HG03442 (cell line): ENCODE measurements around the gene SLC29A3.

Source experiments
- ATAC-seq: cut with Tn5 transposase; IDR thresholded peaks from one replicate; pipeline ENCODE4 v1.9.1; 2021; ENCODE audit warnings: mild to moderate bottlenecking, moderate library complexity; ENCODE audit not compliant: unreplicated experiment

Gene SLC29A3

DNA sequence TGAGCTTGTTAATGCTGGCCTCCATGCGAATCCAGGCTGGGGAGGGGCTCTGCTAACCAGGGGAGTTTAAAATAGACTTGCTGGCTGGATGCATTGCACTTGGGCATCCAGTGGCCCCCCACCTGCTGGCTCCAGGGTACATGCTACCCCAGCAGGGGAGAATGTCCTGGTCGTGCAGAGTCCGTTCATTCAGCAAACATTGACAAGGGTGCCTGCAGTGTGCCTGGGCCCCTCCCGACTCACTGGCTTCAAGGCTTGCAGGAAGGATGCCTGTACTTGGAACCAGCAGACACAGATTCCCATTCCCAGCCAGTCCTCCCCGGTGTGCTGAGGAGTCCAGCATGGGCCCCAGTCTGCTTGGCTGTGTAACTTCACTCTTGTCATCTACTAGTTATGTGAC, 1.5 kb downstream of the SLC29A3 start:
- no peak for ATAC-seq

DNA sequence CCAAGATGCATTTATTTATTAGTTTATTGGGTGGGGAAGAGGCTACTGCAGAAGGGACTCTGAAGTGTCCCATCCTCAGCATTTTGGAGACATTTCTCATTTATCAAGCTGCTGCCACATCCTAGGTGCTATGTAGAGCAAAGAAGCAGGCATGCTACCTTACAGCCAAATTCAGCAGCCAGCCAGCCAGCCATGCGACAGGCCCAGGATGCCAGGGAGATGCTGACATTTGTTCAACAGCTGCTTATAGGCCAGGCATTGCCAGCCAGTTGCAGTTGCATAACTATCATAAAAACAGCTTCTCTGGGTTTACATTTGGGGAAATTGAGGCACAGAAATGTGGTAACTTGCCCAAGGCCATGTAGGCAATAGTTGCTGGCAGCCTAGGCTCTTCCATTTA, 2.3 kb downstream of the SLC29A3 start:
- no peak for ATAC-seq

DNA sequence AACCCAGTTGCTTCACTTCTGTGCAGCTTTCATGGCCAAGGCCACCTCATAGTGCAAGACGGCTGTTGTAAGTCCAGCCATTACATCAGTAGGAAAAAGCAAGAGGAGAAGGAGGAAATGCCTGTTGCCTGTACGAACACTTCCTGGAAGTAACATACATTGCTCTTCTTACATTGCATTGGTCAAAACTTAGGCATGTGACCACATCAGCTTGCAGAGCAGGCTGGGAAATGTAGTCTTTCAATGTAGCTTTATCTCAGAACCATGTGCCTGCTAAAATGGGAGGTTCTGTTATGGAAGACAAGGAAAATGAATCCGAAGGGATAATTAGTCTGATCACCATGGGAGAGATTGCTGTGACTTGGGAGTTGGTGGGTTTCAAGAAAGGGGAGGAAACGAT, 4.3 kb downstream of the SLC29A3 start:
- no peak for ATAC-seq

DNA sequence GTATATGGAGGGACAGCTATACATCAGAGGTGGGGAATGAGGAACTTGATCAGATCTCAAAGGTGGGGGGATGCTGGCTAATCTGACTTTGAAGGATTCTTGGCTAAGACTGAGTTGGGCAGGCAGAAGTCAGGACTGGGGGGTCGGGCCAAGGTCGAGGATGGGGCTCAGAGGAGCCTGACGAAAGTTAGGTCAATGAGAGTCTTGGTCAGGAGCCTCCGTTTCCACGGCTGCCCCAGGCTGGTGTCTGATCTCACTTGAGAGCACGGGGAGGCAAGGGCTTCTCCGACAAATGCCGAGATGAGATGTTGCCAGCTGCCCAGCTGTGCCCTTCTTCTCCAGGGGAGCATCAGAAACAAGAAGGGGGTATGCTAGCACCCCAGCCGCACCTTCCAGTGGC, 5.7 kb downstream of the SLC29A3 start:
- no peak for ATAC-seq

DNA sequence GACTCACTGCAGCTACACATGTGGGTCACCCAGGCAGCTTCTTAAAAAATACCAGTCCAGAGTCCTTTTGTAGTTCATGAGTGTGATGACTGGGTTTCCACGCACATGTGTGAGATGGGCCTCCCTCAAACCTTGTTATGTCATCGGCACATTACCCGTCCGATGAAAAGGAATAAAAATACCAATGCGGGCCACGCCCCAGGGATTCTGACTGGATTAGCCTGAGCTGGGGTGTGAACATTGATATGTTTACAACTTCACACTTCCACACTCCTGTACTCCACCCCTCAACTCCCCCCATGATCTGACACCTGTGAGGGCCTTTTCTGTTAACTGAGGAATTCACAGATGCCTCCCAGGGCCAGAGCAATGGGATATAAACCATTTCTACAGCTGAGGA, 6.2 kb downstream of the SLC29A3 start:
- no peak for ATAC-seq

DNA sequence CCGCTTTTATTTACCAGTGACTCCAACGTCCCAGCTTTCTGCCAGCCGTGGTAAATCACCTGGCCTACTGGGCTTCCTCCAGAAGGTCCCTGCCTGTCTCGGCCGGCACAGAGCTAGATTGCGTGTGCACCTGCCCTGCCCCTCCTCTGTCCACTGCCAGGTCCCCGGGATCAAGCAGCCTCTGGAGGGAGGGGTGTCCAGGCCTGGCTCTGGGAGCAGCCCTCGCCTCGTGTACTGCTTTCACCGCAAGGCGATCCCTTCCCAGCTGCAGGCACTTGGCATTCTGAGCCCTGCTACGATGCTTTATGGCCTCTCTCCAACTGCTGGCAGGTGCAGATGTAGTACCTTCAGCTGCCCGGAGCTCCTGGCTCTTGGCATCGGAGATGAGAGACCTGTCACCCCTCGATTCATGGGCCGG, 7.4 kb downstream of the SLC29A3 start:
- ATAC-seq: no peak

DNA sequence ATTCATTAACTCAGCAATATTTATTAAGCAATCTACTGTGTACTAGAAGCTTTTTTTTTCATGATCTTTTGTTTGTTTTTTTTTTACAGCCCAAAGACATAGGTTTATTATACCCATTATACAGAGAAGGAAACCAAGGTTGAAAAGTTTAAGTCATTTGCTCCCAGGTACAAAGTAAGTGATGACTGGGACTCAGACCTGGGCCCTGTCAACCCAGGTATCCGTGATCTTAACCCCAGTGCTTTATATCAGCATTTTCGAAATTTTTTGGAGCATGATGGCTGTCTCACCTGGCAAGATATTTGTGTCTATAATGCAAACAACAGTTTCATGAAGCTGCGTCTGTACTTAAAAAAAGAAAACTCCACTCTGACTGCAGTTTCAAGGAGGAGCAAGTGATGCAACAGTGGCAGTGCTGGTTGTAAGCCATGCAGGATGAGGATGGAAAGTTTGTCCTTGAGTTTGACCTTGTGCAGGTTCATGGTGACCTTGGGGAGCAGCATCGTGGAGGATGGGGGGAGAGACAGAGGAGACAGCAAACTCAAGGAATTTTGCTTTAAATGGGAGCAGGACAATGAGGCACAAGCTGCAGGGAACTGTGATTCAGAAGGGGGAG, 11.8 kb downstream of the SLC29A3 start:
- no peak for ATAC-seq

DNA sequence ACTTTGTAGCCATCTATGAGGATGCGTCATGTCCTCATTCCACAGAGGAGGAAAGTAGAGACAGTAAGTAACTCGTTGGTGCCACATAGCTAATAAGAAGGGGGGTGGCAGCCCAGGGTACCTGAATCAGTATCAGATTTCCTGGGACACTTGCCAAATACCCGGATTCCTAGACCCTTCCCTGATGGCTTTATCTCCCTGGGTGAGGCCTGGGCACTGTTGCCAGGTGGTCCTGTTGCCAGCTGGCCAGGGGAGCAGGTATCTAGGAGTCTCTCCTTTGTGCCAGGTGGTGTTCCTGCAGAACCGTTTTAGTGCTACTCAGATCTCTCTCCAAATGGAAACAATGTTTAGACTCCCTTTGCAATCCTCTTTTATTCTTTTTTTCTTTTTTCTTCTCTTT, 12.7 kb downstream of the SLC29A3 start:
- ATAC-seq: no peak

DNA sequence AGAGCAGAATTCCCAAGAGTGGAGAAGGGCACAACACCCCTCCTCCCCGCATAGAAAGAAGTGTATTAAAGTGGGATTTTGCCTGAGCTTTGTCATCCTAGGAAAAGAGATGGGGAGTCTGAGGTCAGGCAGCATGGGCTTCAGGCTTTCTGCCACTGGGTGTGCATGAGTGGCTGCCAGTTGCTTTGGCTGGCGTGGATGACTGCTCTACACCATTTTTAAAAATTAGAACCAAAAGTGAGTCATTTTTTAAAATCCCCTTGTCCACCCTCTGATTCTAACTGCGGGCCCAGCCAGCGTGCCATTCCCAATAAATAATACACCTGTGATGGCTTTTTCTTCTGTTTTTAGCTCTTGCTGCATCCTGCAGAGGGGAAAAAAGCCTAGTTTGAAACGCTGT, 13.4 kb downstream of the SLC29A3 start:
- ATAC-seq: no peak

DNA sequence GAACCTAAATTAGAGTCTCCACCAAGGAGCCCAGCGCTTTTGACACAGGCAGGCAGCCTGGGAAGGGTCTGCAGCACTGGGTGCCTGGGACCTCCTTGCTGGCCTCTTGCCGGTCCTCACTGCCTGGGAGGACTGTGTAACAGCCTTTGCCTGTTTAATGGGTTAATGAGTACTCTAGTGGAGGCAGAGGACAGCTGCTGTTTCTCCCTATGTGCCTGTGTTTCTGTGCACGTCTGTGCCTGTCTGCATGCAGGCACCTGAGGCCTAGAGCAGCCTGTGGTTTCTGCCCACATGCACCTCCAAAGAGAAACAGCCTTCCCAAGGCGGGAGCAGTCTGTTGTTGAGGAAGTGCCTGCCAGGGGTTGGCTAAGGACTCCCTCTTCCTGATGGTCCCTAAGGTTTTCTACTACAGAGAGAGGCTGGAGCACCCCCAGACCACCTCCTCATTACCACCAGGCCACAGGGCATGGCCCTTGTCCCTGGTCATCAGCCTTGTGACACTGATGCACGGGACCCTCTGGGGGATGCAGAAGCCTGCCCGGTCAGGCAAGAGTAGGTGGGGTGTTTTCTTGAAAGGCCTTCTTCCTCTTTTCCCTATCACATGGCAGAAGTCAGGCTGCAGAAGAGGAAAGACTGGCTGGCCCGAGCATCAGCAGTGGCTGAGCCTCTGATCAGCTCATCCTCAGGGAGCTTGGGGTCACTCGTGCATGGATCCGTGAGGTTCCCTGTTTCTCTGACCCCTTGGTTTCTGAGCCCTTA, 14.2 kb downstream of the SLC29A3 start:
- ATAC-seq: no peak

DNA sequence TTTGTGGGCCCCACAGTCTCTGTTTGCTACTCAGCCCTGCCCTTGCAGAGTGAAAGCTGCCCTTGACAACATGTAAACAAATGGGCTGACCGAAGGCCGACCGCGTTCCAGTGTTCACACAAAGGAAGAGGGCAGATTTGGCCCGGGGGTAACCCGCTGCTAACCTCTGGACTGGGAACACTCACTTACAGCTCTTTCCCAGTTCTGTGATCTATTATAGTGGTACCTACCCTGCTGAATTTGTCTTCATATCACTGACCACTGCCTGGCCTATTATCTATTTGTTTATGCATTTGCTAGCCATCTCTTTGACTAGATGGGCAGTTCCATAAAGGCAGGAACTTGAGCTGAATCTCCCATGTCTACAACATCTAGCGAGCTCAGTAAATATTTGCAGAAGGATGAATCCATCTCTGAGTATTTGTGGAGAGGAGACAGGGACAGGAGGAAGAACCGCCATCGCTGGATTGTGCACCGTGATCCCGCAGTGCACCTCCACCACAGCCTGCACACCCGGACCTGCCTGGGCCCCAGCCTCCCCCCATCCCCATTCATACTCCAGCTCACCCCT, 15.2 kb downstream of the SLC29A3 start:
- no peak for ATAC-seq

DNA sequence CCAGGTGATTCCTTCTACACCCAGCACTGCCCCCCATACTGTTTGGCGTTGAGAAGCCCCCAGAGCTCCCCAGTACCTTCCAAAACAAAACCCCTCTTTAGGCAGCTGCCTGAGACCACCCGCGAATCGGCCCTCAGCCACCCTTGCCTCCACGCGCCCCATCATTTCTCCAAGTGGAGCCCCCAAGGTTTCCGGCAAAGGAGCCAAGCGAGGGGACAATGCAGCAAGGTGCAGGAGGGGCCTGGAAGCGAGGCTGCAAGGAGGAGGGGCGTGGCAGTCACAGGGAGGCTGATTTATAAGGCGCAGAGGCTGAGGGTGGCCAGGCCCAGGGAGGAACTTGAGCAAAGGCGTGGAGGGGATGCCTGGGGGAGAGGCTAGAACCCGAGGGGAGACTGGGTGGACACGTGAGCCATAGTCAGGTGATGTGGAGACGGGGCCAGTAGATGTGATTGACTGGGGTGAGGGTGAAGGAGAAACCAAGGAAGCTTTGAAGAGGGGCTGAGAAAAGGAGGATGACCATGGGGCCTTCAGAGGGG, 16.2 kb downstream of the SLC29A3 start:
- ATAC-seq: no peak

DNA sequence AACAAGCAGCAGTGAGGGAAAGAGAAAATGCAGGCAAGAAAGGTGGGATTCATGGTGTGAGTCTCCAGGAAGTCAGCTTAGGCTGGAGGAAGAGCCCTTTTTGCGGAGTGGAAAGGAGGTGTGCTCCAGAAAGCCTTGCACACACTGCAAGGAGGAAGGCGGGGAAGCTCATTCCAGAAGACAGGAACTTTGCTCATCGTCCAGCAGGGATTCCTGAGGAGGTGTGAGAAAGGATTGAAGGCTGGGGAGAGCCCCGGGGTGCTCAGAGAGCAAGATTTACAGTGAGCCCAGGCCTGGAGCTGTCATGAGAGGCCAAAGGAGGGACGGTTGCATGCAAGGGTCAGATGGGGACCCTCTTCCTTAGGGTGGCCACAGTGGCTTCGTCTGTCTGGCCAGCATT, 17.6 kb downstream of the SLC29A3 start:
- ATAC-seq: no peak

DNA sequence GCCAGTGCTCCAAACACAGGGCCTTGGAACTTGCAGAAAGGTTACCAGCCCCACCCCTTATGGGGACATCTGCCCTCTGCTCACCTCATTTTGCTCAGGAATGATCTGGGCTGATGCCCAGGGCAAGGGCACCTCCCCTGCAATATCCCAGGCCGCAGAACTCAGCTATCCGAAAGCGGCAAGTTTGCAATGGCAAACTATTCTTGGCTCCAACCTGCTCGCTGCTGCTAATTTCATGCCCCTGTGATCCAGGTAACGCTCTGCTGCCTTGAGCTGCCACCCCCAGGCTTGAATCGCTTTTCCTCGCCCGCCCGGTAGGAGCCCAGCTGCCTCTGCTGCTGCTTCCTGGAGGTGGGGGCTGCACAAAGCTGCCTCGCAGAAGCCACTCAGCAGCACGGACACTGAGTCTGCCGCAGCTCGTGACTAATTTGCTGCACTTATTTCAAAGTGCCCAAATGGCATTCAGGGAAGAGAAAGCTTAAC, 18.2 kb downstream of the SLC29A3 start:
- ATAC-seq: no peak

DNA sequence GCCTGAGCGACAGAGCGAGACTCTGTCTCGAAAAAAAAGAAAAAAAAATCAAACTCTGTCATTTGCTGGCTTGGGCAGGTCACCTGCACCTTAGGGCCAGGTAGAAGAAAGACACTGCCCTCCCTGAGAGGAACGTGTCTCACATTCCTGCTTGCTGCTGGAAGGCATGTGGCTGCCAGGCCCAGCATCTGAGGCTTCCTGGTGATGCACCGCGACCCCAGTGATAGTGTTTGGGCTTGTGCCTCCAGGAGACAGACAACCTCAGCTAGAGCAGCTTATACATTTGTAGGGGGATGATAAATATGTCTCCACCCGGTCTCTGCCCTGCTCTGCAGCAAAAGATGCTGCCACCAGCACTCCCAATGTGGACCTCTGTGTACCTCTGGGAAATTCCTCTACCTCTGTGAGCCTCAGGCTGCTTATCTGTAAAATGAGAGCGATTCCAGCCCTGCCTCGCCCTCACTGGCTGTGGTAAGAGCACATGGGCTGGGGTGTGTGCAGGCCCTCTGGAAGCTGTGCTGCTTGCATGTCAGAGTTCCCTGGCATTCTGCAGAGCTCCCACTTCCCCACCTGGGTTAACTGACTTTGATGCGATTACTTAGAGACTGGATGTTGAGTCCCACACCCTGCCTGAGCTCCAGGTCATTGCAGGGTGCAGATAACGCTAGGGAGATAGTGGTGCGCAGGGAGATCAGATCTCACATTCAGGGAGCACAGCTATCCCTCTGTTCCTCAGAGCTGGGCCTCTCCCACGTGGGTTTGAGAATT, 19.9 kb downstream of the SLC29A3 start:
- ATAC-seq: no peak

DNA sequence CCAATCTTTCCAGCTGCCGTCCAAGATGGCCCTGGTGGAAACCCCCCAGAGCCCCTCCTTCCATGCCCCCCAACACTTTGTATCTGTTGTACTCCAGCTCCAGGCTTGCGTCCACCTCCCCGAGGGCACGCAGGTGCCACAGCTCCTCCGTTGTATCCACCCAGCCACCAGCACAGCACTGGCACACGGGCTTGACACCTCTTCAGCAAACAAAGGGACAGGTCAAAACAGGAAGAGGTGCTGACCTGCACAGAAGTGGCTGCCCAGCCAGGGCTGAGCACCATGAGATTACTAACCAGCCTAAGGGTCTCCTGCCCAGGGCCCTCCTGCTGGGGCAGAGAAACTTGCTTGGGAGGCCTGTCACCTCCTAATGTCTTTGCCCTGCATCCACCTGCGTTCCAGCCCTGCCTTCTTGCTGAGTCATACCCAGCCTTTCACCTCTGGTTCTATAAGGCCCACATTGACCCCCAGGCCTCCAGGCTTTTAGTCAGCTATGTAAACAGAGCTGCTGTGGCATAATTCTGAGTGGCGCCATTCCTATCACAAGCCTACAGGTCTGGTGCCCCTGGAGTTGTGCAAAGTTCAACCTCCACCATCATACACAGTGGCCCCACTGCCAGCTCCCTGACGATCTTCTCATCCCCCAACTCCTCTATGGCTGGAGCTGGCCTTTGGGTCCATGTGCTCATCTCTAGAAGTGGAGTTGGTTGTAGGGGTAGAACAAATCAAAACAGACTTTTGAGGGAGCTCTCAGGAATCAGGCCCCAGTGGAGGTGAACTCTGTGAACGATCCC, 20.9 kb downstream of the SLC29A3 start:
- no peak for ATAC-seq

DNA sequence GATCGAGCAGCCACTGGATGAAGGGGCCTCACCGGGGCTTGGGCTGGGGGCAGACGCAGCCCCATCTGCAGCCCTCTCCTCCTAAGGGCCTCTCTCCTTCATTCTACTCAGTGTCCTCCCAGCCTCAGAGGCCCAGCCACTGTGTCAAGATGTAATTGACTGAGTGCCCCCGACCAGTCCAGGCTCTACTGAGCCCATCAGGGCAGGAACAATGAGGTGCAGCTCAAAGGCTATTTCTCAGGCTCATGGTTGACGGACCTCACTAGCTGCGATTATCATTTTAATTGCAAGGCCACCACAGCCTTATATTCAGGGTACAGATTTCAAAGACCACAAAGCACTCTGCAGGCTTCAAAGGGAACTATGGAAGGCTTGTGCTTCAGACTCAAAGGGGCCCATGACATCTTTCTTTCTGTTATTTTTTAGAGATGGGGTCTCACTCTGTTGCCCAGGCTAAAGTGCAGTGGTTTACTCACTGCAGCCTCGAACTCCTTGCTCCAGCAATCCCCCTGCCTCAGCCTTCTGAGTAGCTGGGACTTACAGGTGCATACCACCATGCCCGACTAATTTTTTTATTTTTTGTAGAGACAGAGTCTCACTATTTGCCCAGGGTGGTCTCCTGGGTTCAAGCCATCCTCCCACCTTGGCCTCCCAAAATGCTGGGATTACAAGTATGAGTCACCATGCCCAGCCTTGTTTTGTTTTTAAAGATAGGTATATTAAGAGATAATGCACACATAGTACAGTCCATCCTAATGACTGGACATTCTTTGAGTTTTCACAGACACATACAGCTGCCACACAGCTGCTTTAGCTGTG, 23.7 kb downstream of the SLC29A3 start:
- ATAC-seq: no peak

DNA sequence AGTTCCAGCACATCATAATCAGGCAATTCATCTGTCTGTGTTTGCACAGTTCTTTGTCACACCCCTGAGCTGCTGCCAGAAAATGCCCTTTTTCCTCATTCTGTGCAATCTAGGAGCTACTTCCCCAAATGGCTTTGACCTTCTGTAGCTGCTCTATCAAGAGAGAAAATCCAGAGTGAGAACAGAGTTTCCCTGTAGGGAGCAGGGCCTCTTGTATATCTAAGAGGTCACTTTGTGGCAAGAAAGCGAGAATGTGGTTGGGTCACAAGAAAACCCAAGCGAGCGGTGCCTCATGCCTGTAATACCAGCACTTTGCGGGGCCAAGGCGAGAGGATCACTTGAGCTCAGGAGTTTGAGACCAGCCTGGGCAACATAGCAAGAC, 24.3 kb downstream of the SLC29A3 start:
- ATAC-seq: no peak

DNA sequence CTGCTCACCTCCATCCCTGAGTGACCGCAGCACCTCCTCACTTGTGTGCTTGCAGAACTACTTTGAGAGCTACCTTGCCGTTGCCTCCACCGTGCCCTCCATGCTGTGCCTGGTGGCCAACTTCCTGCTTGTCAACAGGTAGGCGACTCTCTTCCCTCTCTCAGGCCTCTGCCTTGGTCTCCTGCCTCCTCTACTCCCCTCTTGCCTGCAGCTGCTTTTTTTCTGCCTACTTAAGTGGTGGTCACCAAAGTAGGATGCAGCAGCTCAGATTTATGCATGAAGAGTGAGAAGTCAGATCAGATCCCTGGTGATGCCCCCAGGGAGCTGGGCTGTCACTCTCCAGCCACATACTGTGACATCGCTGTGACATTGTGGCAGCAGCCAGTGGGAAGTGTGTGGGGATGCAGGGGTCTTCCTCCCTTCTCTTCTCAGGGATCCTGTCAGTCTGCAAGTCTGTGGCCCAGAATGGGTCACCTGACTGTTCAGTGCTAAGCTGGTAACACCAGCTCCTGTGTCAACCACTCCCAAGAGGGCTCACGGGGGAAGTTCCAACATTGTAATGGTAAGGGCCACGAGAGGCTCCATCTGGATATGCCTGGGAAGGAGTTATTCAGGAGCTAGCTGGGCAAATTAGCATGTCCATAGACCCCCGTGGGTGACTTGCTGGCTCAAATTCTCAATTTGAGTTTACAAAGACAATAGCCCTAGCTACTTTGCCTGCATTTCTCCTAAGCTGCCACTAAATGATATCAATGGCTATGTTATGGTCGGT, 25.3 kb downstream of the SLC29A3 start:
- ATAC-seq: no peak
